HepG2 (cell line): ENCODE measurements around the gene IL13. TPM values are rescaled to one million over a fixed set of nuclear protein-coding genes. Genes with fewer than 3 reads are reported as not detected.

Experiments used
- ATAC-seq: fragments of 200-7000 bp; cut with Tn5 transposase; 3 replicates; pipeline ENCODE4 v1.9.1; 2020; ENCODE audit warnings: mild to moderate bottlenecking, moderate library complexity
- BruUV-seq: library from RNA; stranded (reverse); fragments of 400-500 nt; replicated peaks from 2 replicates; lab custom pipeline; 2021; lab: Mats Ljungman, UMichigan
- CTCF ChIA-PET: fragments of 300-600 bp; formaldehyde crosslinking; extraction: SDS; loops from one replicate; lab custom pipeline; 2021; ENCODE audit warnings: low total read pairs, inconsistent platforms, low intra/inter-chr PET ratio; lab: Yijun Ruan, JAX
- POLR2A ChIA-PET: fragments of 350-600 bp; sonication (Branson Sonifier 250); formaldehyde crosslinking; loops from one replicate; lab custom pipeline; 2020; ENCODE audit warnings: antibody characterized with exemption, inconsistent platforms; lab: Yijun Ruan, JAX
- DNase-seq: peaks from one replicate; pipeline ENCODE4 v3.0.0-alpha.2; 2015; ENCODE audit warnings: low spot score
- FAIRE-seq: peaks from 3 replicates; lab custom pipeline; 2011; peaks lifted over from hg19 to GRCh38; lab: Jason Lieb, UNC
- H2AFZ ChIP-seq: one replicate; pipeline ENCODE4 v1.6.1; 2011; ENCODE audit warnings: low read length, inconsistent platforms
- H3K27ac ChIP-seq: fragments of 300-600 bp; 3 replicates; pipeline ENCODE4 v1.8.0; 2011; ENCODE audit warnings: mixed run types, mild to moderate bottlenecking, mixed read lengths, low read length, inconsistent platforms; ENCODE audit not compliant: insufficient read depth; ENCODE audit errors: extremely low read length
- H3K27me3 ChIP-seq, 2 experiments: fragments of 200-600 bp in 1 of 2; 2 replicates in 1 of 2; 3 replicates in 1 of 2; pipeline versions ENCODE4 v1.6.0 to v1.8.0; 2011; ENCODE audit warnings: low read length in 2 of 2, mild to moderate bottlenecking in 2 of 2, moderate library complexity in 2 of 2, inconsistent platforms in 1 of 2; ENCODE audit not compliant: insufficient read depth in 2 of 2, control insufficient read depth in 1 of 2
- H3K36me3 ChIP-seq, 2 experiments: fragments of 200-600 bp in 1 of 2; replicated peaks in 1 of 2; 2 replicates in 1 of 2; 3 replicates in 1 of 2; pipeline versions ENCODE4 v1.5.1 to v1.8.0; 2011; ENCODE audit warnings: low read length in 2 of 2, inconsistent platforms in 1 of 2; ENCODE audit not compliant: insufficient read depth in 2 of 2, control insufficient read depth in 1 of 2
- H3K4me1 ChIP-seq: 2 replicates; pipeline ENCODE4 v1.5.1; 2012; ENCODE audit warnings: low read length, inconsistent platforms; ENCODE audit not compliant: insufficient read depth
- H3K4me2 ChIP-seq: 2 replicates; pipeline ENCODE4 v1.6.0; 2011; ENCODE audit warnings: low read depth, low read length, inconsistent platforms
- H3K4me3 ChIP-seq, 3 experiments: fragments of 200-600 bp in 1 of 3; sonication (generic), shearing (Covaris generic) in 1 of 3; replicated peaks in 1 of 3; 2 replicates each; pipeline ENCODE4 v1.5.1; 2011 to 2016; ENCODE audit warnings: low read length in 3 of 3, inconsistent platforms in 2 of 3, low read depth in 2 of 3, mild to moderate bottlenecking in 2 of 3, control low read depth in 1 of 3, mixed read lengths in 1 of 3; ENCODE audit not compliant: insufficient read depth in 1 of 3
- H3K79me2 ChIP-seq: one replicate; pipeline ENCODE4 v1.6.1; 2011; ENCODE audit warnings: low read length, inconsistent platforms; ENCODE audit not compliant: insufficient read depth
- H3K9ac ChIP-seq: 2 replicates; pipeline ENCODE4 v1.6.0; 2011; ENCODE audit warnings: mild to moderate bottlenecking, low read depth, low read length, inconsistent platforms; ENCODE audit not compliant: insufficient read depth
- H3K9me3 ChIP-seq: 2 replicates; pipeline ENCODE4 v1.5.1; 2012; ENCODE audit warnings: mild to moderate bottlenecking, low read length
- H4K20me1 ChIP-seq: 2 replicates; pipeline ENCODE4 v1.6.0; 2011; ENCODE audit warnings: inconsistent platforms, mild to moderate bottlenecking, low read length, moderate library complexity; ENCODE audit not compliant: insufficient read depth
- NFIC ChIP-seq: IDR thresholded peaks from 2 replicates; pipeline ENCODE4 v1.6.1; 2012; ENCODE audit warnings: mild to moderate bottlenecking, low read length, inconsistent platforms
- SIN3B ChIP-seq: fragments of 150-350 bp; IDR thresholded peaks from 2 replicates; pipeline ENCODE4 v1.6.1; 2014; ENCODE audit warnings: low read length
- SRSF4 ChIP-seq: fragments of 200-400 bp; formaldehyde crosslinking; IDR thresholded peaks from one replicate; pipeline ENCODE4 v1.6.1; 2018; ENCODE audit warnings: mild to moderate bottlenecking, low read depth, low read length, moderate library complexity; ENCODE audit not compliant: poor library complexity, severe bottlenecking
- ZSCAN20 ChIP-seq: sonication (generic); formaldehyde crosslinking; IDR thresholded peaks from 2 replicates; pipeline ENCODE4 v1.4.0; 2020; ENCODE audit warnings: missing genetic modification reagents, mild to moderate bottlenecking, borderline replicate concordance
- WGBS: methylation state at CpG from one replicate; pipeline ENCODE4 v1.1.6; 2017; ENCODE audit warnings: low lambda C conversion rate; 5-methylcytosine and 5-hydroxymethylcytosine counted together
- in situ Hi-C: cut with HindIII; loops from 2 replicates; pipeline ENCODE4 v1.10.0; 2017; ENCODE audit warnings: low pct_unique_long_range_greater_than_20kb; ENCODE audit not compliant: extremely low pct_ligation_motif_present
- intact Hi-C: fragments of 100-400 bp; cut with micrococcal nuclease; formaldehyde crosslinking; loops from one replicate; pipeline ENCODE4 v1.10.0; 2022; ENCODE audit not compliant: unreplicated experiment
- polyA plus RNA-seq, 8 experiments: library from polyadenylated mRNA; depleted of rRNA in 3 of 8; stranded (reverse) in 7 of 8; unstranded in 1 of 8; fragments of >200 nt; fragmentation: Illumina TruSeq in 4 of 8; extraction: Trizol in 4 of 8; gene quantifications; 2 replicates each; pipeline versions ENCODE4 v1.2.1 to v1.2.3, GENCODE V29; 2011 to 2016; ENCODE audit warnings: low read depth in 4 of 8, missing spikeins in 1 of 8, mixed read lengths in 1 of 8; ENCODE audit not compliant: insufficient read depth in 1 of 8
- total RNA-seq, 5 experiments: library from RNA; depleted of rRNA; stranded (reverse); fragments of >200 nt; fragmentation: Illumina TruSeq; extraction: Trizol; gene quantifications; 2 replicates each; pipeline ENCODE4 v1.2.3, GENCODE V29; 2016; ENCODE audit warnings: low read depth in 1 of 5
- TF ChIP-seq, protein P1 (sequence below): sonication (generic); formaldehyde crosslinking; IDR thresholded peaks from 2 replicates; pipeline ENCODE4 v1.9.0; 2021; ENCODE audit warnings: missing genetic modification reagents, borderline replicate concordance
- TF ChIP-seq, protein P2 (sequence below): sonication (generic); formaldehyde crosslinking; IDR thresholded peaks from 2 replicates; pipeline ENCODE4 v1.9.0; 2021; ENCODE audit warnings: missing genetic modification reagents, mild to moderate bottlenecking, borderline replicate concordance
- TF ChIP-seq, protein P3 (sequence below): sonication (generic); formaldehyde crosslinking; IDR thresholded peaks from 2 replicates; pipeline ENCODE4 v1.4.0; 2020; ENCODE audit warnings: missing genetic modification reagents, borderline replicate concordance
- TF ChIP-seq, protein P4 (sequence below): sonication (generic); formaldehyde crosslinking; IDR thresholded peaks from 2 replicates; pipeline ENCODE4 v1.5.0; 2020; ENCODE audit warnings: mild to moderate bottlenecking, missing genetic modification reagents, borderline replicate concordance
- TF ChIP-seq, protein P5 (sequence below): sonication (generic); formaldehyde crosslinking; IDR thresholded peaks from 2 replicates; pipeline ENCODE4 v1.8.1; 2023; ENCODE audit warnings: mild to moderate bottlenecking, missing genetic modification reagents, borderline replicate concordance
- TF ChIP-seq, protein P6 (sequence below): sonication (generic); formaldehyde crosslinking; IDR thresholded peaks from 2 replicates; pipeline ENCODE4 v1.8.1; 2023; ENCODE audit warnings: mild to moderate bottlenecking, missing genetic modification reagents

Gene IL13
- total and polyA plus RNA-seq, 2 of the 13 experiments (the other 11 are each of a cell fraction or from before 2014, with no cell fraction given), result 0.05 TPM; not detected in 1

DNA sequence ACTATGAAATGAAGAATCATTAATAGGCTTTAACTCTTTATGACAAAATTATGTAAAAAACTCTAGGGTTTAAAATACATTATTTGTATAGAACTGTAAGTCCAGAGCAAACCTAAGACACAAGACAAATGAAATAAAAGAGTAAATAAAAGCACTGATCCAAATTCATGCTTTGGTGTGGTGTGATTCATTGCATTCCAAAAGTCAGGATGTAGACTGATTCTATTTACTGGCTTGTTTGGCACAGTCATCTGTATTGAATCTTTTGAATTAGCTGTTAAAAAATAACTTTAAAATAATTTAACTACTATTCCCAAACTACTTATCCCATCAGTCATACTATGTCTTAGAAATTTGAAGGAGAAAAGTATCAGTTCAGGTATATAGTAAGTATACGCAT is 46.9 kb downstream of the IL13 start:
- FAIRE-seq (no peak), DNase-seq (no peak), ATAC-seq (no peak)
- 93% methylated on average over 1 of the region's 1 CpG for WGBS
- Histone ChIP-seq H3K4me3 (no peak overlapping the region), H3K36me3 (peaks cover 0 to 9% of the 10 kb centered on the region in 2 experiments; a peak in 2 of 5 replicates), H3K27ac (no peak overlapping the region), H3K9ac (no peak overlapping the region), H3K4me1 (no peaks in the 10 kb centered on the region), H2AFZ (no peak overlapping the region), H3K4me2 (no peak overlapping the region), H3K79me2 (no peaks in the 10 kb centered on the region), H3K9me3 (no peaks in the 10 kb centered on the region), H3K27me3 (no peaks in the 10 kb centered on the region), H4K20me1 (no peaks in the 10 kb centered on the region)
- in situ Hi-C loops (no loop called here), intact Hi-C loops (no loop called here)
- BruUV-seq, result no TSS peak
- POLR2A ChIA-PET, result no interaction called here
- CTCF ChIA-PET, result no interaction called here
- TF ChIP-seq ZSCAN20 (CRISPR knock-in tag) (no peak), SIN3B (no peak), NFIC (no peak), SRSF4 (no peak)
- TF ChIP-seq, protein P1, sequence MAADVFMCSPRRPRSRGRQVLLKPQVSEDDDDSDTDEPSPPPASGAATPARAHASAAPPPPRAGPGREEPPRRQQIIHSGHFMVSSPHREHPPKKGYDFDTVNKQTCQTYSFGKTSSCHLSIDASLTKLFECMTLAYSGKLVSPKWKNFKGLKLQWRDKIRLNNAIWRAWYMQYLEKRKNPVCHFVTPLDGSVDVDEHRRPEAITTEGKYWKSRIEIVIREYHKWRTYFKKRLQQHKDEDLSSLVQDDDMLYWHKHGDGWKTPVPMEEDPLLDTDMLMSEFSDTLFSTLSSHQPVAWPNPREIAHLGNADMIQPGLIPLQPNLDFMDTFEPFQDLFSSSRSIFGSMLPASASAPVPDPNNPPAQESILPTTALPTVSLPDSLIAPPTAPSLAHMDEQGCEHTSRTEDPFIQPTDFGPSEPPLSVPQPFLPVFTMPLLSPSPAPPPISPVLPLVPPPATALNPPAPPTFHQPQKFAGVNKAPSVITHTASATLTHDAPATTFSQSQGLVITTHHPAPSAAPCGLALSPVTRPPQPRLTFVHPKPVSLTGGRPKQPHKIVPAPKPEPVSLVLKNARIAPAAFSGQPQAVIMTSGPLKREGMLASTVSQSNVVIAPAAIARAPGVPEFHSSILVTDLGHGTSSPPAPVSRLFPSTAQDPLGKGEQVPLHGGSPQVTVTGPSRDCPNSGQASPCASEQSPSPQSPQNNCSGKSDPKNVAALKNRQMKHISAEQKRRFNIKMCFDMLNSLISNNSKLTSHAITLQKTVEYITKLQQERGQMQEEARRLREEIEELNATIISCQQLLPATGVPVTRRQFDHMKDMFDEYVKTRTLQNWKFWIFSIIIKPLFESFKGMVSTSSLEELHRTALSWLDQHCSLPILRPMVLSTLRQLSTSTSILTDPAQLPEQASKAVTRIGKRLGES, result no peak
- TF ChIP-seq, protein P2, sequence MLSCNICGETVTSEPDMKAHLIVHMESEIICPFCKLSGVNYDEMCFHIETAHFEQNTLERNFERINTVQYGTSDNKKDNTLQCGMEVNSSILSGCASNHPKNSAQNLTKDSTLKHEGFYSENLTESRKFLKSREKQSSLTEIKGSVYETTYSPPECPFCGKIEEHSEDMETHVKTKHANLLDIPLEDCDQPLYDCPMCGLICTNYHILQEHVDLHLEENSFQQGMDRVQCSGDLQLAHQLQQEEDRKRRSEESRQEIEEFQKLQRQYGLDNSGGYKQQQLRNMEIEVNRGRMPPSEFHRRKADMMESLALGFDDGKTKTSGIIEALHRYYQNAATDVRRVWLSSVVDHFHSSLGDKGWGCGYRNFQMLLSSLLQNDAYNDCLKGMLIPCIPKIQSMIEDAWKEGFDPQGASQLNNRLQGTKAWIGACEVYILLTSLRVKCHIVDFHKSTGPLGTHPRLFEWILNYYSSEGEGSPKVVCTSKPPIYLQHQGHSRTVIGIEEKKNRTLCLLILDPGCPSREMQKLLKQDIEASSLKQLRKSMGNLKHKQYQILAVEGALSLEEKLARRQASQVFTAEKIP (CRISPR knock-in tag), result no peak
- TF ChIP-seq, protein P3, sequence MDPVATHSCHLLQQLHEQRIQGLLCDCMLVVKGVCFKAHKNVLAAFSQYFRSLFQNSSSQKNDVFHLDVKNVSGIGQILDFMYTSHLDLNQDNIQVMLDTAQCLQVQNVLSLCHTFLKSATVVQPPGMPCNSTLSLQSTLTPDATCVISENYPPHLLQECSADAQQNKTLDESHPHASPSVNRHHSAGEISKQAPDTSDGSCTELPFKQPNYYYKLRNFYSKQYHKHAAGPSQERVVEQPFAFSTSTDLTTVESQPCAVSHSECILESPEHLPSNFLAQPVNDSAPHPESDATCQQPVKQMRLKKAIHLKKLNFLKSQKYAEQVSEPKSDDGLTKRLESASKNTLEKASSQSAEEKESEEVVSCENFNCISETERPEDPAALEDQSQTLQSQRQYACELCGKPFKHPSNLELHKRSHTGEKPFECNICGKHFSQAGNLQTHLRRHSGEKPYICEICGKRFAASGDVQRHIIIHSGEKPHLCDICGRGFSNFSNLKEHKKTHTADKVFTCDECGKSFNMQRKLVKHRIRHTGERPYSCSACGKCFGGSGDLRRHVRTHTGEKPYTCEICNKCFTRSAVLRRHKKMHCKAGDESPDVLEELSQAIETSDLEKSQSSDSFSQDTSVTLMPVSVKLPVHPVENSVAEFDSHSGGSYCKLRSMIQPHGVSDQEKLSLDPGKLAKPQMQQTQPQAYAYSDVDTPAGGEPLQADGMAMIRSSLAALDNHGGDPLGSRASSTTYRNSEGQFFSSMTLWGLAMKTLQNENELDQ (CRISPR knock-in tag), result no peak
- TF ChIP-seq, protein P4, sequence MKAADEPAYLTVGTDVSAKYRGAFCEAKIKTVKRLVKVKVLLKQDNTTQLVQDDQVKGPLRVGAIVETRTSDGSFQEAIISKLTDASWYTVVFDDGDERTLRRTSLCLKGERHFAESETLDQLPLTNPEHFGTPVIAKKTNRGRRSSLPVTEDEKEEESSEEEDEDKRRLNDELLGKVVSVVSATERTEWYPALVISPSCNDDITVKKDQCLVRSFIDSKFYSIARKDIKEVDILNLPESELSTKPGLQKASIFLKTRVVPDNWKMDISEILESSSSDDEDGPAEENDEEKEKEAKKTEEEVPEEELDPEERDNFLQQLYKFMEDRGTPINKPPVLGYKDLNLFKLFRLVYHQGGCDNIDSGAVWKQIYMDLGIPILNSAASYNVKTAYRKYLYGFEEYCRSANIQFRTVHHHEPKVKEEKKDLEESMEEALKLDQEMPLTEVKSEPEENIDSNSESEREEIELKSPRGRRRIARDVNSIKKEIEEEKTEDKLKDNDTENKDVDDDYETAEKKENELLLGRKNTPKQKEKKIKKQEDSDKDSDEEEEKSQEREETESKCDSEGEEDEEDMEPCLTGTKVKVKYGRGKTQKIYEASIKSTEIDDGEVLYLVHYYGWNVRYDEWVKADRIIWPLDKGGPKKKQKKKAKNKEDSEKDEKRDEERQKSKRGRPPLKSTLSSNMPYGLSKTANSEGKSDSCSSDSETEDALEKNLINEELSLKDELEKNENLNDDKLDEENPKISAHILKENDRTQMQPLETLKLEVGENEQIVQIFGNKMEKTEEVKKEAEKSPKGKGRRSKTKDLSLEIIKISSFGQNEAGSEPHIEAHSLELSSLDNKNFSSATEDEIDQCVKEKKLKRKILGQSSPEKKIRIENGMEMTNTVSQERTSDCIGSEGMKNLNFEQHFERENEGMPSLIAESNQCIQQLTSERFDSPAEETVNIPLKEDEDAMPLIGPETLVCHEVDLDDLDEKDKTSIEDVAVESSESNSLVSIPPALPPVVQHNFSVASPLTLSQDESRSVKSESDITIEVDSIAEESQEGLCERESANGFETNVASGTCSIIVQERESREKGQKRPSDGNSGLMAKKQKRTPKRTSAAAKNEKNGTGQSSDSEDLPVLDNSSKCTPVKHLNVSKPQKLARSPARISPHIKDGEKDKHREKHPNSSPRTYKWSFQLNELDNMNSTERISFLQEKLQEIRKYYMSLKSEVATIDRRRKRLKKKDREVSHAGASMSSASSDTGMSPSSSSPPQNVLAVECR (CRISPR knock-in tag), result no peak
- TF ChIP-seq, protein P5, sequence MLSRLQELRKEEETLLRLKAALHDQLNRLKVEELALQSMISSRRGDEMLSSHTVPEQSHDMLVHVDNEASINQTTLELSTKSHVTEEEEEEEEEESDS (CRISPR knock-in tag), result no peak
- TF ChIP-seq, protein P6, sequence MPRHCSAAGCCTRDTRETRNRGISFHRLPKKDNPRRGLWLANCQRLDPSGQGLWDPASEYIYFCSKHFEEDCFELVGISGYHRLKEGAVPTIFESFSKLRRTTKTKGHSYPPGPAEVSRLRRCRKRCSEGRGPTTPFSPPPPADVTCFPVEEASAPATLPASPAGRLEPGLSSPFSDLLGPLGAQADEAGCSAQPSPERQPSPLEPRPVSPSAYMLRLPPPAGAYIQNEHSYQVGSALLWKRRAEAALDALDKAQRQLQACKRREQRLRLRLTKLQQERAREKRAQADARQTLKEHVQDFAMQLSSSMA, result no peak
